A549 treated with Hydrocortisone at 1 μM for 4 hours (cell line): ENCODE measurements around the gene PGM3. TPM values are rescaled to one million over a fixed set of nuclear protein-coding genes. Genes with fewer than 3 reads are reported as not detected.

Source experiments
- total RNA-seq: library from RNA; stranded (reverse); fragments of 200-300 nt; extraction: Qiagen RNA extraction; gene quantifications from 5 replicates; pipeline ENCODE4 v1.2.3, GENCODE V29; 2022

Gene PGM3, protein sequence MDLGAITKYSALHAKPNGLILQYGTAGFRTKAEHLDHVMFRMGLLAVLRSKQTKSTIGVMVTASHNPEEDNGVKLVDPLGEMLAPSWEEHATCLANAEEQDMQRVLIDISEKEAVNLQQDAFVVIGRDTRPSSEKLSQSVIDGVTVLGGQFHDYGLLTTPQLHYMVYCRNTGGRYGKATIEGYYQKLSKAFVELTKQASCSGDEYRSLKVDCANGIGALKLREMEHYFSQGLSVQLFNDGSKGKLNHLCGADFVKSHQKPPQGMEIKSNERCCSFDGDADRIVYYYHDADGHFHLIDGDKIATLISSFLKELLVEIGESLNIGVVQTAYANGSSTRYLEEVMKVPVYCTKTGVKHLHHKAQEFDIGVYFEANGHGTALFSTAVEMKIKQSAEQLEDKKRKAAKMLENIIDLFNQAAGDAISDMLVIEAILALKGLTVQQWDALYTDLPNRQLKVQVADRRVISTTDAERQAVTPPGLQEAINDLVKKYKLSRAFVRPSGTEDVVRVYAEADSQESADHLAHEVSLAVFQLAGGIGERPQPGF
- total RNA-seq: 24.4 to 33.3 TPM (median 25.7 TPM) in 5 replicates

DNA sequence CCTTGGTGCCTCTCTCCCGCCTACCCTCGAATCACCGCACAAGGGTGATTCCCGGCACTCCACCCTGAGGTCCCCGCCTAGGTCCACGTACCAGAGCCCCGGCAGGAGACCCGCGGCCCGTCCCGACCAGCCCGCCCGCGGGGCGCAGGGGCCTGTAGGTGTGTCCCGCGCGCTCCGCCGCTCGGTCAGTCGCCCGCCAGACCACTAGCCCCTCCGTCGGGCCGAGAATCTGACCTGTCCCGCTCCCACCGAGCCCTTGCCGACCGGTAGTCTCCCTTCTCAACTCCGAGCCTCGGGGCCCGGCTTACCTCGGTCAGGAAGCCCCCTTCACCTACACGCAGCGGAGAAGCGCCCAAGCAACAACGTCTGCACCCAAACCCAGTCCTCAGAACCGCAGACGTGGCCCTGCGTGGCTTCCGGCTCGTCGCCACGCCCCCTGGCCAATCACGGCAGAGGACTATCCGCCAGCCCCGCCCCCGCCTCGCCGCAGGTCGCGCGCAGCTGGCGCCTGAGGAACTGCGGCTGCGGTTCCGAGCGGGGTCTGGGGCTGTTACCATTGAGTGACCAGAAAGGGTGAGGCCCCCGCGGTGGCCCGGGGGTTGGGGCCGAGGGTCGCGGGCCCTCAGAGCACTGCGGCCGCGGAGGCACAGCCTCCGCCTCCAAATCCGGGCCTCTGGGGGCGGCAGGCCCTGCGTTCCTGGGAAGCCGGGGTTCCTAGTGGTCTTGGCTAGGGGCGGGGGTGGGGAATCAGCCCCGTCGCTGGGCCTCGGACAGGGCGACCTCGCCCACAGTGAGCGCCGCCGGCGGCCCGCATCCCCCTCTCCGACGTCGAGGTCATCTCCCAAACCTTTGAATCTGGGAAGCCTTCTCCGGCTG lies at the start of gene PGM3, which contains the start of gene RWDD2A:
PGM3 (minus strand) TSS at position 395 of the 876 bp plus-strand sequence. CDS start 2,253 bp downstream, outside the sequence.
RWDD2A (plus strand) TSS at position 487 of the 876 bp plus-strand sequence. CDS start 1,095 bp downstream, outside the sequence.

Other genes starting within 250 kb of the PGM3 start
- 2.8 to 4.2 TPM (median 3.2 TPM) in 5 replicates for gene UBE3D, start 127.4 kb downstream of the PGM3 start, total RNA-seq
- 2.2 to 3.2 TPM (median 2.9 TPM) in 5 replicates for gene DOP1A, start 125.6 kb downstream of the PGM3 start, total RNA-seq
- 1.4 to 1.8 TPM (median 1.6 TPM) in 5 replicates for gene RWDD2A, start 92 bp upstream of the PGM3 start, total RNA-seq
- gene ME1, start 237.8 kb upstream of the PGM3 start, total RNA-seq: 35.4 to 44.0 TPM (median 38.4 TPM) in 5 replicates